ENCODE data around the gene DDR1.

DNA sequence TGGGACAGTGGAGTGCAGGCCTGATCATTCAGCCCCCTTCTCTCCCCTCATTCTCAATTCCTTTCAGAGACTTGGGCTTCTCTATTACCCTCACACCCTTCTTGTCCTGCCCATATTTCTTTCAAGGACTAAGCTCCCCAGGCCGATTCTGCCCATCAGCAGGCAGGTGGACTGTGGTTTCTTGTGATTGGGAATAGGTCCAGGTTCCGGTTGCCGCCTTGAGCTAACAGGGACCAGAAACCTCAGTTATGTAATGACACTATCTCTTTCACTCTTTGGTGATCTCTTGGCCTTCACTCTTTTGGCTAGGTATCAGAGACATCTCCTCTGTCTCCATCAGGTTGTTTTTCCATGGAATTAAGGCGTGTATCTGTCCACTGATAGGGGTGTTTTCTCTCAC lies 62.9 kb downstream of the DDR1 start:
- TF ChIP-seq CTCF (optimal IDR thresholded peaks at IDR 0.05 in 1 of 3, IDR thresholded peaks at IDR 0.05 in 1 of 3, conservative IDR thresholded peaks at IDR 0.05 in 1 of 3; ENCODE audit: extremely low read depth in 1 of 3, insufficient read depth in 2 of 3, low read length in 3 of 3) (no peak), EZH2 (IDR thresholded peaks at IDR 0.05; ENCODE audit: low read length) (no peak)
